Activated CD8-positive, alpha-beta memory T cell treated with anti-CD3 and anti-CD28 coated beads for 4 hours (primary cell): ENCODE measurements around the gene MAPK6.
"Not testable (repeated sequence)": the region's sequence is repeated elsewhere in the genome, so short reads cannot be mapped to it uniquely, and the experiment has no call there.

Experiments used
- DNase-seq, 2 donors: peaks; one replicate each; pipeline ENCODE4 v3.0.0-alpha.2; 2020; ENCODE audit warnings: low read depth in 2 of 2

Gene MAPK6

GRCh38 chr15:52080031-52080430 is 61.0 kb downstream of the MAPK6 start:
- no peak for DNase-seq

DNA sequence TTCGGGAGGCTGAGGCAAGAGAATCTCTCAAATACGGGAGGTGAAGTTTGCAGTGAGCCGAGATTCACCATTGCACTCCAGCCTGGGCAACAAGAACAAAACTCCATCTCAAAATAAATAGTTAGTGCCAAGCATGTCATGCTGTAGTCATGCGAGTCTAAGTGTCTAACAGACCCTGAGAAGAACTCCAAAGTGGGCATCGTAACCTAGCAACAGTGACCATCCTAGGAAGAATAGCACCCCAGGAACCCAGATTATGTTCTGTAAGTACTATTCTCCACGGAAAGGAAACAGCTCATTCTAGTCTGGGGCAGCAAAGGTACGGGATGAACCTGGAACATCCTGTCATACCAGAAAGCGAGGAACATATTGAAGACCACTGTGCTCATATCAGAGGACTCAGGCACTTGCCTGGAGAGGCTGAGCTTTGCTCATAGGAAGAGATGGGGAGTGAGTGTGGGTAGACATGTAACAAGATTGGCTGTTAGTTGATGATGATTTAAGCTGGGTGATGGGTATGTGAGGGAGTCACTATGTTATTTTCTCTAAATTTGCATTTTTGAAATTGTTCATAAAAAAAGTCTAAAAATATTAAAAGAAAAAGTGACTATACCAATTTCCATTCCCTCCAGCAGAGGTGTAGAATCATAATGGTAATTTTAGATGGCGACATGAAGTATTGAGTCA is 61.8 kb downstream of the MAPK6 start:
- DNase-seq = no peak

- DNase-seq = no peak
Observed at GRCh38 chr15:52082197-52083036, 63.4 kb downstream of the MAPK6 start.

GRCh38 chr15:52083037-52083359 is 64.0 kb downstream of the MAPK6 start:
- not testable (repeated sequence) for DNase-seq

- no peak for DNase-seq
Observed at GRCh38 chr15:52083603-52084002, 64.6 kb downstream of the MAPK6 start.

GRCh38 chr15:52085299-52085698 is 66.3 kb downstream of the MAPK6 start:
- no peak for DNase-seq

GRCh38 chr15:52086011-52086786 is 67.2 kb downstream of the MAPK6 start:
- no peak for DNase-seq

DNA sequence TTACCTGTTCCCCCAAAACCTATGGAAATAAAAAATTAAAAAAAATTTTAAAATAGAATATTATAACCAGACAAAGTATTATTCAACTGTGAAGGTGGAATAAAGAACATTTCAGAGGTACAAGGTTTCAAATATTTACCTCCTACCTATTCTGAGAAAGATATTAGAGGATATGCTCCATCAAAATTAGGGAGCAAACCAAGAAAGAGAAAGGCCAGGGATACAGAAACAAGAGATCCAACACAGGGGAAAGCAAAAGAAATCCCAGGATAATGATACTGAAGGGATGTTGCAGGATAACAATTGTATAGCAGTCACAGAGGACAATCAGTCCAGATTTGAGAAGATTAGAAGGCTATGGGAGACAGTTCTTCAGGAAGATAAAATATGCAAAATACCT is 71.2 kb downstream of the MAPK6 start:
- DNase-seq = no peak

DNA sequence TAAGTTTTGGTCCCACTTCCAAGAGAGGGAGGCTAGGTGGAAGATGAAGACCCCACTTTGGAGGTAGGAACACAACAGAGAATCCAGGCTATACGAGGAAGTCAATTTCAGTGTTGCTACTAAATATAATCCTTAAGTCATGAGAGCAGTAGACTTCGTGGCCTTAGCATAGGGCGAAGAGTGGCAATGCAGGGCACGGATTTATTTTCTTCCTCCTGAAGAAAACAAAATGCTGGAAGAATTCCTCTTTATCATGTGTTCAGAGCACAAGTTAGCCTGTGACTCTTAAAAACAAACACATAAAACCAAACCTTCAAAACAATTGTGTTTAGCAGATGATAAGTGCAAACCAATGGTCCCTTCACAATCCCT is 74.1 kb downstream of the MAPK6 start:
- DNase-seq = no peak

DNA sequence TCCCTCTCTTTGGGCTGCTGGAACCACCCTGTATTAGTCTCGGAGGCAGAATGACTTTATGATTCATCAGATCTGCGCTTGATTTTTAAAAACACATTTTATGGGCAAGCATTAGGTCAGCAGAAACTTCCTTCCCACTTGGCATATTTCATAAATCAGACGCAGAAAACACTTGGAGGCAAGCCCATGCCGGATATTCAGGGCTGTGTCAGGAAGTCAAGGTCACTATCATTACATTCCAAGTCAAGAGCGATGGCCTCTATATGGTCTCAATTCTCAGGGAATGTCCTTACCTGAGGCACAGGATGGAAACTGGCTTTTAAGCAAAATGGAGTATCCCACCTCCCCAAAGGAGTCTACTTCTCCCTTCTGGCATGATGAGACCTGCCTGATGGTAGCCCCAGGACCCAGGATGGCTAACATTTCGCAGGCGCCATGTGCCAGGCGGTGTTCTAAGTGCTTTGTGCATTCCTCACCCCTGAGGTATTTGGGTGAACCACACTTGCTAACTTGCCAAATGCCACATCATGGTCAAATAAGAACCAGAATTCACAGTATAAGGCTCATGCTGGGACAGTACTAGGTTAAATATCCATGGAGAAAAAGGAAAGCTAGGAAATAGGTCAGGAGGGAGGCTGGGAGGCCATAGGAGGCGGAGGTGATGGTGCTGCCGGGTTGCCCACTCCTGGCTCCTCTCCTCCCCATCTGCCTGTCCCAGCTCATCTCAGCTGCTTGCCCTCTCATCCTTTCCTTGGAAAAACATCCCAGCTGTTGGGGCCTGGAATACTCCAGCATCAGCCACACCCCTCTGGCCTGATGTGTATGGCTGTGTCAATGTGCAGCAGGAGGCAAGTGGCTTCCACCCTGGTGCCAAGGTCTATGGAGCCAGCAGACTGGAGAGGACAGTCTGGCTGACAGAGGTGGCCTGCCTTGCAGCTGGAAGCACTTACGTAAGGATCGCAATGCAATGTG is 74.8 kb downstream of the MAPK6 start:
- no peak for DNase-seq

DNA sequence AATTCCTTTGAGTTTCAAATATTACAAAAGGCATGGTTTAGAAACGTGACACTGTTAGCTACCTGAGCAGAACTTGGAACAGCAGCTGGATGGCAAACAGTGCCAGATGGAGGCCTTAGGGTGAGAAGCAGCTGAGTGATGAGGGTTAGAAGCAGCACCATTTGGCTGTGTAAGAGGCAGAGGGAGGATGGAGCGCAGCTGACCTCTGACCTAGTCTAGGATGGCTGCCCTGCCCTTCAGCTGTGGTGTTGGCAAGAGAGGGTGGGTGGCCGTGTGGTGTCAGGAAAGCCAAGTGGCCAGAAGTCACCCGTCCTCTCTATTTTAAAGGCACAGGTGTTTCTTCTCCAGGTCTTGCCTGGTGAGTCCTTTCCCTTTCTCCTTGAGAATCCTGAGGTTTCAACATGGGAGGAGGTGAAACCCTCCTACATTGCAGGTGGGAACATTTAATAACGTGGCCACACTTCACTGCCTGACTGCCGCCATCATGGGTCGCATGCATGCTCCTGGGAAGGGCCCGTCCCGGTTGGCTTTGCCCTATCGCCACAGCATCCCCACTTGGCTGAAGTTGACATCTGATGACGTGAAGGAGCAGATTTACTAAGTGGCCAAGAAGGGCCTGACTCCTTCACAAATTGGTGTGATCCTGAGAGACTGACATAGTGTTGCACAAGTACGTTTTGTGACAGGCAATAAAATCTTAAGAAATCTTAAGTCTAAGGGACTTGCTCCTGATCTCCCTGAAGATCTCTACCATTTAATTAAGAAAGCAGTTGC is 76.0 kb downstream of the MAPK6 start:
- DNase-seq = no peak

GRCh38 chr15:52095597-52096262 is 76.7 kb downstream of the MAPK6 start:
- no peak for DNase-seq

DNA sequence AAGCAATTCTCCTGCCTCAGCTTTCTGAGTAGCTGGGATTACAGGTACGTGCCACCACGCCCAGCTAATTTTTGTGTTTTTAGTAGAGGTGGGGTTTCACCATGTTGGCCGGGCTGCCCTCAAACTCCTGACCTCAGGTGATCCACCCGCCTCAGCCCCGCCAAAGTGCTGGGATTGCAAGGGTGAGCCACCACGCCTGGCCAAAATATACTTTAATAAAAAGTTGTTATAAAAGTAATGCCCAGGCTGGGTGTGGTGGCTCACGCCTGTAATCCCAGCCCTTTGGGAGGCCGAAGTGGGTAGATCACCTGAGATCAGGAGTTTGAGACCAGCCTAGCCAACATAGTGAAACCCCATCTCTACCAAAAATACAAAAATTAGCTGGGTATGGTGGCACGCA is 77.5 kb downstream of the MAPK6 start:
- not testable (repeated sequence) for DNase-seq

GRCh38 chr15:52097180-52097579 is 78.2 kb downstream of the MAPK6 start:
- no peak for DNase-seq

DNA sequence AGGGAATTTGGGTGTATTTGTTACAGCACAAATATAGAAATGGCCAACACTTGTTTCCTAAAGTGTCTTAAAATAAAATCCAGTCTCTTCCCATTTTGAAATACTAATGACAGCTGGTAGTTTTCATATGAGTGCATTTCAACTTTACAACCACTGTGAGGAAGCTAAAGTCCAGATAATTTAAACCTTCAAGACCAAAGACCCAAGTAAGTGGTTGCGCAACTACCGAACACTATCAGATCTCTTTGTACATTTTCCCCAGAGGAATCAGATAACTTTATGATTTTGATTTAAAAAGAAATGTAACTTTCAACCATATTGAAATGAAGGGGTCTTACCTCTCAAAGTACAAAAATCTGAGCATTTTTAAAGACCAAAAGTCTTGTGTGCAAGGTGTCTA is 79.3 kb downstream of the MAPK6 start:
- DNase-seq = no peak

DNA sequence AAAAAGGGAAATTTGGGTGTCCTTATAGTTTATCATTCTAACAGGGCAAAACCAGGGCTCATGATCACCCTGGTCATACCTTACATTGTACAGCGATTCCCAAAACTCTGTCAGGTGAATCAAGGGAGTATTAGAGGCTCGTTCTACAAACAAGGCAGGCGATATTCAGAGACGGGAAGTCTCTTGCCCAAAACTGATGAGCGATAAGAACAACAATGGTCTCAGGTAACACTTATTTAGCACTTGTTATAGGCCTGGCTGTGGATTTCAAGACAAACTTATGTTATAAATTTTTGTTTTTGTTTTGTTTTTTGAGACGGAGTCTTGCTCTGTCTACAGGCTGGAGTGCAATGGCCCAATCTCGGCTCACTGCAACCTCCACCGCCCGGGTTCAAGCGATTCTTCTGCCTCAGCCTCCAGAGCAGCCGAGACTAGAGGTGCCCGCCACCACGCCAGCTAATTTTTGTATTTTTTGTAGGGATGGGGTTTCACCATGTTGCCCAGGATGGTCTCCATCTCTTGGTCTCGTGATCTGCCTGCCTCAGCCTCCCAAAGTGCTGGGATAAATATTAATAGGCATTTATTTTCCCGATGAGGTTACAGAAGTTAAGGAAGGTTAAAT is 80.7 kb downstream of the MAPK6 start:
- DNase-seq = no peak

DNA sequence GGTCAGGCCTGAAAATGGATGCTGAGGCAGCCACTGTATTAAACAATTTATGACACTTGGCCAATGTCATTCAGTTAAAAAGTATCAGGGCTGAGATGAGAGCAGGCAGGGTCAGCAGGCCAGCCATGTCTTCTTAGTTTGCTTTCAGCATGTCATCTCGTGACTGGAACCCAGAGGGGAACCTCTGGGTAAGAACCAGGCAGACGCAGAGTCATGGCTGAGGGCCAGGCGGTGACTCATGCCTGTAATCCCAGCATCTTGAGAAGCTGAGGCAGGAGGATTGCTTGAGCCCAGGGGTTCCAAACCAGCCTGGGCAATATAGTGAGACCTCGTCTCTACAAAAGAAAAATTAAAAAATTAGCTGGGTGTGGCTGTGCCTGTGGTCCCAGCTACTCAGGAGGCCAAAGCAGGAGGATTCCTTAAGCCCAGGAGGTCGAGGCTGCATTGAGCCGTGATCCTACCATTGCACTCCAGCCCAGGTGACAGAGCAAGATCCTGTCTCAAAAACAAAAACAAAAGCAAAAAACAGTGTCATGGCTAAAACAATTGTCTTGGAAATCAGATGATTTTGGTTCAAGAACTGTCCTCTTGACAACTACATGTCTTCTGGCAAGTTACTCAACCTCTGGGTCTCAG is 81.9 kb downstream of the MAPK6 start:
- no peak for DNase-seq

DNA sequence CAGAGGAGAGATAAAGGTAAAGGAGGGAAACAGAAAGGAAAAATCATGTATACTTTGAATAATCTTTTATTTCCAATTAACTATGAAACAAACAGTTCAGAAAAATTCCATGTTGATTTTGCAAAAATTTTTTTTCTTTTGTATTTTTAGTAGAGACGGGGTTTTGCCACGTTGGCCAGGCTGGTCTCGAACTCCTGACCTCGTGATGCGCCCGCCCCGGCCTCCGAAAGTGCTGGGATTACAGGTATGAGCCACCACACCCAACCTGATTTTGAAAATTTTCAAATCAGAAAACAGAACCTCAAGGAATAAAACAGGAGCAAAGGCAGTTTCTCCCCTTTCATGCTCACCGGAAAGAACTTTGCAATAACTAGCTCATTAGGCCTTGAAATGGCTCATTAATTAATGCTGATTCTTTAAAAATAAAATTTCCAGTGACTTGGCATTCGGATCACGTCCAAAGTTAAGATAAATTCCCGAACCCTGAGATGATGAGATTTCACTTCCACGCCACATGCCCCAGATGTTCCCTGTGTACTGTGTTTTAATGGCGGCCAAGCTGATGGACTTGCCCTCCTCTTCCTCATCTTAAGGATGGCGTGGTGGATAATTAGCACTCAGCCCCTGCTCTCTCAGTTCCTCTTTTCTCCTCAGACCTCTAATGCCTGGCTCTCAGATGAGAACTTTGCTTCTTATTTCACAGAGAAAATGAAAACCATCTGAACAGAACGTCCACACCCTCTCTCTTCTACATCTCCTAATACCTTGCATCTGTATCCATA is 82.7 kb downstream of the MAPK6 start:
- no peak for DNase-seq
